Effector memory CD8-positive, alpha-beta T cell (primary cell): ENCODE data around the gene BOK.

Source experiments
- ATAC-seq: fragments of 150-1000 bp; cut with Tn5 transposase; replicated peaks from 2 replicates; pipeline ENCODE4 v1.10.0; 2021; ENCODE audit warnings: mild to moderate bottlenecking, moderate library complexity
- DNase-seq, 3 experiments: peaks; one replicate each; pipeline ENCODE4 v3.0.0; 2021
- H3K27ac Mint-ChIP-seq, 2 donors: one replicate each; pipeline ENCODE4 v1.8.0; 2022; ENCODE audit warnings: mild to moderate bottlenecking in 2 of 2, mixed read lengths in 2 of 2, moderate library complexity in 2 of 2
- H3K27me3 Mint-ChIP-seq, 2 donors: one replicate each; pipeline ENCODE4 v1.8.0; 2022; ENCODE audit warnings: mixed read lengths in 2 of 2
- H3K36me3 Mint-ChIP-seq: one replicate; pipeline ENCODE4 v1.8.0; 2022; ENCODE audit warnings: mild to moderate bottlenecking, moderate library complexity, mixed read lengths; ENCODE audit not compliant: insufficient read depth
- H3K4me1 Mint-ChIP-seq, 2 donors: one replicate each; pipeline ENCODE4 v1.8.0; 2022; ENCODE audit warnings: low read depth in 2 of 2, mixed read lengths in 2 of 2
- H3K4me3 Mint-ChIP-seq, 2 donors: one replicate each; pipeline ENCODE4 v1.8.0; 2022; ENCODE audit warnings: mild to moderate bottlenecking in 2 of 2, mixed read lengths in 2 of 2, moderate library complexity in 2 of 2
- H3K9me3 Mint-ChIP-seq, 2 donors: one replicate each; pipeline ENCODE4 v1.8.0; 2022; ENCODE audit warnings: mixed read lengths in 2 of 2

The BOK gene

GRCh38 chr2:241555711-241556110 lies 2.8 kb upstream of the BOK start:
- no peak for DNase-seq
- no peak for ATAC-seq
- Mint-ChIP-seq H3K4me3 (no peak overlapping the region), H3K36me3 (no peaks in the 10 kb centered on the region), H3K27ac (no peak overlapping the region), H3K27me3 (peaks cover 56 to 74% of the 10 kb centered on the region in 2 donors), H3K4me1 (peaks cover 0 to 8% of the 10 kb centered on the region in 2 donors), H3K9me3 (peaks cover 0 to 6% of the 10 kb centered on the region in 2 donors)

GRCh38 chr2:241556746-241557145 lies 1.8 kb upstream of the BOK start:
- DNase-seq: no peak
- no peak overlapping the region for H3K4me3 Mint-ChIP-seq
- no peak overlapping the region for H3K27ac Mint-ChIP-seq
- peaks cover 0 to 6% of the 10 kb centered on the region in 2 donors for H3K9me3 Mint-ChIP-seq
- peaks cover 46 to 70% of the 10 kb centered on the region in 2 donors for H3K27me3 Mint-ChIP-seq
- no peaks in the 10 kb centered on the region for H3K36me3 Mint-ChIP-seq
- peaks cover 0 to 8% of the 10 kb centered on the region in 2 donors for H3K4me1 Mint-ChIP-seq
- no peak for ATAC-seq

GRCh38 chr2:241559323-241560161 lies 997 bp downstream of the BOK start:
- H3K27ac Mint-ChIP-seq: no peak overlapping the region
- ATAC-seq (no peak), DNase-seq (no peak)
- H3K27me3 Mint-ChIP-seq: peaks cover 28 to 60% of the 10 kb centered on the region in 2 donors
- peaks cover 0 to 6% of the 10 kb centered on the region in 2 donors for H3K9me3 Mint-ChIP-seq
- H3K4me1 Mint-ChIP-seq: peaks cover 0 to 8% of the 10 kb centered on the region in 2 donors
- H3K36me3 Mint-ChIP-seq: no peaks in the 10 kb centered on the region
- H3K4me3 Mint-ChIP-seq: peak overlapping the region; percentile 68 to 69

GRCh38 chr2:241560162-241560882 lies 1.8 kb downstream of the BOK start:
- no peak for DNase-seq

GRCh38 chr2:241560883-241561474 lies 2.4 kb downstream of the BOK start:
- Mint-ChIP-seq H3K4me1 (peaks cover 0 to 5% of the 10 kb centered on the region in 2 donors), H3K27me3 (peaks cover 20 to 50% of the 10 kb centered on the region in 2 donors), H3K27ac (no peak overlapping the region), H3K9me3 (peaks cover 0 to 6% of the 10 kb centered on the region in 2 donors), H3K4me3 (peak overlapping the region in 1 of 2 donors; percentile 29), H3K36me3 (no peaks in the 10 kb centered on the region)
- ATAC-seq: no peak
- DNase-seq: no peak

More at GRCh38 chr2:241560162-241560882, 1.8 kb downstream of the BOK start:
- Mint-ChIP-seq H3K27me3 (peaks cover 26 to 56% of the 10 kb centered on the region in 2 donors), H3K27ac (no peak overlapping the region), H3K4me3 (peak overlapping the region; percentile 68 to 69), H3K4me1 (peaks cover 0 to 8% of the 10 kb centered on the region in 2 donors), H3K9me3 (peaks cover 0 to 6% of the 10 kb centered on the region in 2 donors), H3K36me3 (no peaks in the 10 kb centered on the region)
- no peak for ATAC-seq

GRCh38 chr2:241561832-241562231 lies 3.3 kb downstream of the BOK start:
- DNase-seq (no peak), ATAC-seq (no peak)
- Mint-ChIP-seq H3K4me3 (no peak overlapping the region), H3K9me3 (peaks cover 0 to 6% of the 10 kb centered on the region in 2 donors), H3K4me1 (peaks cover 0 to 5% of the 10 kb centered on the region in 2 donors), H3K27ac (no peak overlapping the region), H3K36me3 (no peaks in the 10 kb centered on the region), H3K27me3 (peaks cover 19 to 50% of the 10 kb centered on the region in 2 donors)

GRCh38 chr2:241562269-241562891 lies 3.8 kb downstream of the BOK start:
- H3K4me1 Mint-ChIP-seq: peaks cover 0 to 5% of the 10 kb centered on the region in 2 donors
- H3K27ac Mint-ChIP-seq: no peak overlapping the region
- DNase-seq: no peak

GRCh38 chr2:241563031-241563507 lies 4.5 kb downstream of the BOK start:
- no peaks in the 10 kb centered on the region for H3K36me3 Mint-ChIP-seq
- H3K27ac Mint-ChIP-seq: no peak overlapping the region
- no peak overlapping the region for H3K4me3 Mint-ChIP-seq
- DNase-seq: no peak
- peaks cover 0 to 5% of the 10 kb centered on the region in 2 donors for H3K4me1 Mint-ChIP-seq
- no peak for ATAC-seq
- H3K9me3 Mint-ChIP-seq: no peaks in the 10 kb centered on the region
- H3K27me3 Mint-ChIP-seq: peaks cover 12 to 37% of the 10 kb centered on the region in 2 donors

More at GRCh38 chr2:241562269-241562891, 3.8 kb downstream of the BOK start:
- Mint-ChIP-seq H3K4me3 (no peak overlapping the region), H3K27me3 (peaks cover 19 to 44% of the 10 kb centered on the region in 2 donors), H3K36me3 (no peaks in the 10 kb centered on the region), H3K9me3 (peaks cover 0 to 5% of the 10 kb centered on the region in 2 donors)
- ATAC-seq: no peak

- Mint-ChIP-seq H3K4me1 (peaks cover 0 to 5% of the 10 kb centered on the region in 2 donors), H3K9me3 (no peaks in the 10 kb centered on the region), H3K27me3 (peaks cover 8 to 32% of the 10 kb centered on the region in 2 donors), H3K36me3 (no peaks in the 10 kb centered on the region), H3K4me3 (no peak overlapping the region), H3K27ac (no peak overlapping the region)
- no peak for ATAC-seq
- no peak for DNase-seq
Measured at GRCh38 chr2:241563571-241563980, 5.0 kb downstream of the BOK start.

GRCh38 chr2:241563981-241564595 lies 5.5 kb downstream of the BOK start:
- DNase-seq: no peak
- Mint-ChIP-seq H3K27ac (no peak overlapping the region), H3K9me3 (no peaks in the 10 kb centered on the region), H3K4me1 (peaks cover 0 to 5% of the 10 kb centered on the region in 2 donors), H3K27me3 (peaks cover 8 to 32% of the 10 kb centered on the region in 2 donors), H3K4me3 (no peak overlapping the region), H3K36me3 (no peaks in the 10 kb centered on the region)
- ATAC-seq: no peak

GRCh38 chr2:241564596-241565410 lies 6.3 kb downstream of the BOK start:
- H3K4me3 Mint-ChIP-seq: no peak overlapping the region
- ATAC-seq: no peak
- no peaks in the 10 kb centered on the region for H3K36me3 Mint-ChIP-seq
- peak overlapping the region in 1 of 2 donors; percentile 74 for H3K27ac Mint-ChIP-seq
- H3K27me3 Mint-ChIP-seq: peaks cover 7 to 31% of the 10 kb centered on the region in 2 donors
- DNase-seq: no peak
- no peaks in the 10 kb centered on the region for H3K9me3 Mint-ChIP-seq
- H3K4me1 Mint-ChIP-seq: peaks cover 0 to 4% of the 10 kb centered on the region in 2 donors

GRCh38 chr2:241565411-241565810 lies 6.9 kb downstream of the BOK start:
- Mint-ChIP-seq H3K4me3 (no peak overlapping the region), H3K9me3 (no peaks in the 10 kb centered on the region), H3K27ac (peak overlapping the region in 1 of 2 donors; percentile 74)

More at GRCh38 chr2:241565411-241565810, 6.9 kb downstream of the BOK start:
- H3K4me1 Mint-ChIP-seq: peaks cover 0 to 2% of the 10 kb centered on the region in 2 donors
- DNase-seq (no peak), ATAC-seq (no peak)
- H3K36me3 Mint-ChIP-seq: no peaks in the 10 kb centered on the region
- peaks cover under 1 to 25% of the 10 kb centered on the region in 2 donors for H3K27me3 Mint-ChIP-seq
